H9 (cell line): ENCODE data around the gene SPHK2. TPM values are rescaled to one million over a fixed set of nuclear protein-coding genes. Genes with fewer than 3 reads are reported as not detected.

Source experiments
- DNase-seq: peaks from one replicate; pipeline ENCODE4 v3.0.0-alpha.2; 2017
- H2AFZ ChIP-seq: one replicate; pipeline ENCODE4 v1.6.1; 2013; ENCODE audit warnings: mild to moderate bottlenecking, low read length, control low read depth, moderate library complexity
- H2AK5ac ChIP-seq: 2 replicates; pipeline ENCODE4 v1.6.1; 2013; ENCODE audit warnings: low read length, control low read depth, mixed read lengths; ENCODE audit not compliant: insufficient read length
- H2BK120ac ChIP-seq: one replicate; pipeline ENCODE4 v1.6.1; 2013; ENCODE audit warnings: low read depth, mild to moderate bottlenecking, low read length, control low read depth, inconsistent platforms; ENCODE audit not compliant: poor library complexity, severe bottlenecking
- H2BK12ac ChIP-seq: 2 replicates; pipeline ENCODE4 v1.6.1; 2013; ENCODE audit warnings: low read length, control low read depth, mixed read lengths, low read depth; ENCODE audit not compliant: insufficient read length
- H2BK15ac ChIP-seq: 2 replicates; pipeline ENCODE4 v1.6.1; 2013; ENCODE audit warnings: low read depth, low read length, control low read depth
- H2BK20ac ChIP-seq: one replicate; pipeline ENCODE4 v1.6.1; 2013; ENCODE audit warnings: low read depth, mild to moderate bottlenecking, low read length, control low read depth, inconsistent platforms; ENCODE audit not compliant: poor library complexity, severe bottlenecking
- H2BK5ac ChIP-seq: 2 replicates; pipeline ENCODE4 v1.6.1; 2013; ENCODE audit warnings: low read length, control low read depth, mixed read lengths; ENCODE audit not compliant: insufficient read length
- H3K14ac ChIP-seq: 2 replicates; pipeline ENCODE4 v1.6.1; 2013; ENCODE audit warnings: low read length, control low read depth; ENCODE audit not compliant: insufficient read depth
- H3K18ac ChIP-seq: 2 replicates; pipeline ENCODE4 v1.6.1; 2013; ENCODE audit warnings: low read depth, mild to moderate bottlenecking, mixed read lengths, low read length, control low read depth; ENCODE audit not compliant: insufficient read length
- H3K23ac ChIP-seq: 2 replicates; pipeline ENCODE4 v1.6.1; 2013; ENCODE audit warnings: low read length, control low read depth, mixed read lengths, low read depth; ENCODE audit not compliant: insufficient read length
- H3K23me2 ChIP-seq: 2 replicates; pipeline ENCODE4 v1.6.1; 2013; ENCODE audit warnings: low read depth, mild to moderate bottlenecking, mixed read lengths, low read length, control low read depth; ENCODE audit not compliant: insufficient read length, poor library complexity, severe bottlenecking
- H3K27ac ChIP-seq: 2 replicates; pipeline ENCODE4 v1.5.1; 2013; ENCODE audit warnings: low read length, control low read depth, mixed read lengths, low read depth; ENCODE audit not compliant: insufficient read length
- H3K27me3 ChIP-seq: 2 replicates; pipeline ENCODE4 v1.6.1; 2013; ENCODE audit warnings: low read length, control low read depth, inconsistent platforms; ENCODE audit not compliant: insufficient read depth
- H3K4ac ChIP-seq: 2 replicates; pipeline ENCODE4 v1.6.1; 2013; ENCODE audit warnings: low read depth, mild to moderate bottlenecking, control low read depth, inconsistent platforms, low read length, moderate library complexity
- H3K4me1 ChIP-seq: 2 replicates; pipeline ENCODE4 v1.6.1; 2013; ENCODE audit warnings: low read length, control low read depth, inconsistent platforms; ENCODE audit not compliant: insufficient read depth
- H3K4me2 ChIP-seq: 2 replicates; pipeline ENCODE4 v1.6.1; 2013; ENCODE audit warnings: low read length, control low read depth, mixed read lengths; ENCODE audit not compliant: insufficient read length, insufficient read depth
- H3K56ac ChIP-seq: 2 replicates; pipeline ENCODE4 v1.6.1; 2013; ENCODE audit warnings: low read depth, mild to moderate bottlenecking, mixed read lengths, low read length, control low read depth; ENCODE audit not compliant: insufficient read length
- H3K79me1 ChIP-seq: 2 replicates; pipeline ENCODE4 v1.6.1; 2013; ENCODE audit warnings: low read depth, mild to moderate bottlenecking, moderate library complexity, low read length, control low read depth, inconsistent platforms; ENCODE audit not compliant: insufficient read depth, poor library complexity, severe bottlenecking
- H3K79me2 ChIP-seq: 2 replicates; pipeline ENCODE4 v1.6.1; 2013; ENCODE audit warnings: low read length, control low read depth, inconsistent platforms; ENCODE audit not compliant: insufficient read depth
- H3K9ac ChIP-seq: 2 replicates; pipeline ENCODE4 v1.6.1; 2013; ENCODE audit warnings: low read length, control low read depth, mixed read lengths; ENCODE audit not compliant: insufficient read length; ENCODE audit errors: extremely low read depth
- H3K9me3 ChIP-seq: one replicate; pipeline ENCODE4 v1.6.1; 2013; ENCODE audit warnings: low read depth, low read length, inconsistent platforms; ENCODE audit not compliant: control insufficient read depth
- H3T11ph ChIP-seq: one replicate; pipeline ENCODE4 v1.6.1; 2013; ENCODE audit warnings: mild to moderate bottlenecking, low read length, control low read depth, inconsistent platforms
- H4K20me1 ChIP-seq: one replicate; pipeline ENCODE4 v1.6.1; 2013; ENCODE audit not compliant: control insufficient read depth, insufficient read length, insufficient read depth
- H4K5ac ChIP-seq: 2 replicates; pipeline ENCODE4 v1.6.1; 2013; ENCODE audit warnings: low read depth, mild to moderate bottlenecking, mixed read lengths, low read length, control low read depth; ENCODE audit not compliant: insufficient read length
- H4K8ac ChIP-seq: replicated peaks from 2 replicates; pipeline ENCODE4 v1.6.1; 2013; ENCODE audit warnings: low read length, control low read depth, mixed read lengths, low read depth; ENCODE audit not compliant: insufficient read length
- H4K91ac ChIP-seq: 2 replicates; pipeline ENCODE4 v1.6.1; 2013; ENCODE audit warnings: low read depth, mild to moderate bottlenecking, moderate library complexity, mixed read lengths, low read length, control low read depth; ENCODE audit not compliant: insufficient read length
- H3K27ac Mint-ChIP-seq, 3 experiments: 2 replicates in 2 of 3; 3 replicates in 1 of 3; pipeline ENCODE4 v1.8.0; 2020 to 2021; ENCODE audit warnings: mixed read lengths in 3 of 3, mild to moderate bottlenecking in 1 of 3, moderate library complexity in 1 of 3
- H3K27me3 Mint-ChIP-seq: 2 replicates; pipeline ENCODE4 v1.8.0; 2021; ENCODE audit warnings: low read depth, mild to moderate bottlenecking, moderate library complexity, mixed read lengths
- H3K36me3 Mint-ChIP-seq, 3 experiments: 2 replicates in 2 of 3; 3 replicates in 1 of 3; pipeline ENCODE4 v1.8.0; 2020 to 2021; ENCODE audit warnings: low read depth in 3 of 3, mixed read lengths in 3 of 3; ENCODE audit not compliant: insufficient read depth in 1 of 3
- H3K4me1 Mint-ChIP-seq, 2 experiments: 2 replicates each; pipeline ENCODE4 v1.8.0; 2020; ENCODE audit warnings: mixed read lengths in 2 of 2
- H3K4me3 Mint-ChIP-seq, 2 experiments: 2 replicates in 1 of 2; 3 replicates in 1 of 2; pipeline ENCODE4 v1.8.0; 2020 to 2021; ENCODE audit warnings: mild to moderate bottlenecking in 2 of 2, mixed read lengths in 2 of 2, moderate library complexity in 1 of 2
- H3K9me3 Mint-ChIP-seq, 2 experiments: 2 replicates in 1 of 2; 3 replicates in 1 of 2; pipeline ENCODE4 v1.8.0; 2020; ENCODE audit warnings: mild to moderate bottlenecking in 2 of 2, mixed read lengths in 2 of 2, moderate library complexity in 1 of 2
- CTCF ChIP-seq: fragments of 200-600 bp; sonication (generic); conservative IDR thresholded peaks from 3 replicates; pipeline ENCODE4 v1.8.0; 2021; ENCODE audit warnings: antibody characterized with exemption, mild to moderate bottlenecking
- WGBS: extraction: QIAGEN DNeasy Blood & Tissue Kit; methylation state at CpG from one replicate; pipeline ENCODE4 v1.1.7; 2013; ENCODE audit warnings: missing lambda C conversion rate, low lambda C conversion rate, mixed read lengths; ENCODE audit not compliant: insufficient read length; ENCODE audit errors: extremely low coverage; 5-methylcytosine and 5-hydroxymethylcytosine counted together
- total RNA-seq: library from RNA; stranded (reverse); gene quantifications from 2 replicates; pipeline ENCODE4 v1.2.1, GENCODE V29; 2021

The SPHK2 gene
- total RNA-seq, 1 experiment from 2014 or later: 57.2 TPM

GRCh38 chr19:48627865-48628314 lies 8.6 kb downstream of the SPHK2 start:
- TF ChIP-seq CTCF: no peak
- Histone ChIP-seq H3K9ac (no peak overlapping the region), H4K8ac (no peak overlapping the region), H3K4ac (no peak overlapping the region), H3K4me1 (peaks cover 5% of the 10 kb centered on the region; the same call in 1 of the 2 replicates), H2BK15ac (no peak overlapping the region), H3K27me3 (no peaks in the 10 kb centered on the region), H4K20me1 (no peaks in the 10 kb centered on the region), H4K91ac (no peak overlapping the region), H2BK12ac (no peak overlapping the region), H3K14ac (no peak overlapping the region), H3K23me2 (peaks cover 19% of the 10 kb centered on the region), H3K4me2 (no peak overlapping the region), H2BK5ac (no peak overlapping the region), H2BK120ac (no peak overlapping the region), H3K9me3 (no peaks in the 10 kb centered on the region), H3K79me2 (peaks cover 4% of the 10 kb centered on the region; the same call in 1 of the 2 replicates), H3K79me1 (no peaks in the 10 kb centered on the region), H2BK20ac (no peak overlapping the region), H3K27ac (no peak overlapping the region), H2AK5ac (no peak overlapping the region), H3K23ac (no peak overlapping the region), H4K5ac (no peak overlapping the region), H3T11ph (no peak overlapping the region), H3K56ac (no peak overlapping the region), H2AFZ (no peak overlapping the region), H3K18ac (no peak overlapping the region)
- Mint-ChIP-seq H3K4me3 (no peak overlapping the region), H3K4me1 (peaks cover 34 to 45% of the 10 kb centered on the region in 2 experiments), H3K9me3 (no peaks in the 10 kb centered on the region; a peak in 1 of 5 replicates), H3K36me3 (peaks cover 5 to 26% (median 19%) of the 10 kb centered on the region in 3 experiments), H3K27me3 (no peaks in the 10 kb centered on the region), H3K27ac (no peak overlapping the region; a peak in 1 of 7 replicates)
- peak; percentile 28 for DNase-seq
- no CpG with 5 or more reads among the region's 17 CpGs for WGBS
